Activated T-cell treated with anti-CD3 and anti-CD28 coated beads, Interleukin-2, amount 50 U/mL, for 24 hours (primary cell): ENCODE data around the gene KRTAP2-2.
"Not testable (repeated sequence)": the region's sequence is repeated elsewhere in the genome, so short reads cannot be mapped to it uniquely, and the experiment has no call there.

Source experiments
- DNase-seq: peaks from one replicate; pipeline ENCODE4 v3.0.0-alpha.2; 2020
- H3K27ac Mint-ChIP-seq: 2 replicates; pipeline ENCODE4 v1.8.0; 2020; ENCODE audit warnings: mild to moderate bottlenecking, mixed read lengths
- H3K27me3 Mint-ChIP-seq: 2 replicates; pipeline ENCODE4 v1.8.0; 2020; ENCODE audit warnings: mixed read lengths
- H3K36me3 Mint-ChIP-seq: 2 replicates; pipeline ENCODE4 v1.8.0; 2020; ENCODE audit warnings: low read depth, mixed read lengths
- H3K4me1 Mint-ChIP-seq: 2 replicates; pipeline ENCODE4 v1.8.0; 2020; ENCODE audit warnings: low read depth, mixed read lengths
- H3K4me3 Mint-ChIP-seq: 2 replicates; pipeline ENCODE4 v1.8.0; 2020; ENCODE audit warnings: mild to moderate bottlenecking, moderate library complexity, mixed read lengths
- H3K9me3 Mint-ChIP-seq: 2 replicates; pipeline ENCODE4 v1.8.0; 2020; ENCODE audit warnings: mixed read lengths

The KRTAP2-2 gene, protein sequence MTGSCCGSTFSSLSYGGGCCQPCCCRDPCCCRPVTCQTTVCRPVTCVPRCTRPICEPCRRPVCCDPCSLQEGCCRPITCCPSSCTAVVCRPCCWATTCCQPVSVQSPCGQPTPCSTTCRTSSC

GRCh38 chr17:41055130-41055529 lies at the start of gene KRTAP2-2:
TSS of gene KRTAP2-2 (minus strand) at chr17:41055230. CDS start at chr17:41055211, 19 bp downstream.
- H3K27me3 Mint-ChIP-seq = peaks cover 53% of the 10 kb centered on the region
- not testable (repeated sequence) for DNase-seq, H3K27ac Mint-ChIP-seq, H3K36me3 Mint-ChIP-seq, H3K9me3 Mint-ChIP-seq, H3K4me1 Mint-ChIP-seq, H3K4me3 Mint-ChIP-seq

DNA sequence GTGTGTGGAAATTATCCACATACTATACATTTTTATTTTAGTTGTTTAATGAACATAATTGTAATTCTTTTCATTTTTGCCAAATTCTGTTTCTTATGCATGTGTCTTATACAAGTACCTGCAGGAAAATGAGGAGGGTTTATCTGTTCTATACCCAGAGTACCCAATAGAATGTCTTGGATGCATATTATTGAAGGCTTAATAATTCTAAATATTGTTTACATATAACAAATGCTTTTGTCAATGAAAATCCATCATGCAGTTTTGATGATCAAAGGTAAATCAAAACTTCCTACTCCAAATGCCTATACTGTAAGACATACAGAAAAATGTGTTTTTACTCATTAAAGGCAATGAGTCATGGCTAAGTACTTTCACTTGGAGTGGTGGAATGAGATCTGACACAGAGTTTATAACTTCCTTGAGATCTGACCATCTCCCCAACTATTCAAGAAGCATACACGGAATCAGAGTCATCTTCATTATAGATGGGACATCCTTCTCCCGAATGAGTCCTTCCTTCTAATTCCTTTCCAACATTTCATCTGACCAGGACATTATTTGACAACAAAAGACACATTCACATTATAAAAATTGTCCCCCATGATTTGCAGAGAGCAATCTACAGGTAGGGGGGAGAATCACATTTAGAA lies 49.5 kb upstream of the KRTAP2-2 start:
- H3K36me3 Mint-ChIP-seq, H3K4me3 Mint-ChIP-seq, DNase-seq: not testable (repeated sequence)

GRCh38 chr17:41103896-41104295 lies 48.9 kb upstream of the KRTAP2-2 start:
- H3K9me3 Mint-ChIP-seq = no peaks in the 10 kb centered on the region
- no peak for DNase-seq
- peaks cover 5% of the 10 kb centered on the region for H3K4me1 Mint-ChIP-seq
- no peak overlapping the region for H3K27ac Mint-ChIP-seq
- no peaks in the 10 kb centered on the region for H3K36me3 Mint-ChIP-seq
- peaks cover 31% of the 10 kb centered on the region for H3K27me3 Mint-ChIP-seq
- H3K4me3 Mint-ChIP-seq = no peak overlapping the region

More for the DNA sequence above, 49.5 kb upstream of the KRTAP2-2 start:
- peaks cover 31% of the 10 kb centered on the region for H3K27me3 Mint-ChIP-seq
- H3K27ac Mint-ChIP-seq, H3K4me1 Mint-ChIP-seq, H3K9me3 Mint-ChIP-seq: not testable (repeated sequence)

DNA sequence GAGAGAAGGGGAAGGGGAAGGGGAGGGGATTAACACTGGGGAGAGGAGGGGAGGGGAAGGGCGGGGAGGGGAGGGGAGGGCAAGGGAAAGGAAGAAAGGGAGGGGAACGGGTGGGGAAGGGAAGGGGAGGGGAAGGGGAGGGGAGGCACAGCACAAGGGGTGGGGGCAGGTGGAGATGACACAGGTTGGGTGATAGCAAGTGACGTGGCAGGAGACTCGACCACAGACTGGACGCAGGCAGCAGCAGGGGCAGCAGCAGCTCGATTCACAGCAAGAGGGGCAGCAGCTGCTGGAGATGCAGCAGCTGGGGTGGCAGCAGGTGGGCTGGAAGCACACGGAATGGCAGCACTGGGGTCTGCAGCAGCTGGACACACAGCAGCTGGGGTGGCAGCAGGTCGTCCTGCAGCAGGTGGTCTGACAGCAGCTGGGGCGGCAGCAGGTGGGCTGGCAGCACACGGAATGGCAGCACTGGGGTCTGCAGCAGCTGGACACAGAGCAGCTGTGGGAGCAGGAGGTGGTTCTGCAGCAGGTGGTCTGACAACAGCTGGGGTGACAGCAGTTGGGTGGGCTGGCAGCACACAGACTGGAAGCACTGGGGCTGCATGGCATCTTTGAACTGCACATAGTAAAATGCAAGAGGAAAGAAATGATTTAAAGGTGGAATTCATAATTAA lies 46.7 kb upstream of the KRTAP2-2 start, which contains the start of gene KRTAP4-16:
KRTAP4-16 (minus strand) TSS at position 624 of the 674 bp plus-strand sequence; CDS start at position 624, 0 bp downstream.
- H3K4me1 Mint-ChIP-seq = peaks cover 5% of the 10 kb centered on the region
- H3K27me3 Mint-ChIP-seq = peaks cover 26% of the 10 kb centered on the region
- no peak within 1 kb of the TSS for H3K4me3 Mint-ChIP-seq
- H3K27ac Mint-ChIP-seq = no peak within 1 kb of the TSS
- no peak for DNase-seq
- no peaks in the 10 kb centered on the region for H3K36me3 Mint-ChIP-seq
- no peaks in the 10 kb centered on the region for H3K9me3 Mint-ChIP-seq

DNA sequence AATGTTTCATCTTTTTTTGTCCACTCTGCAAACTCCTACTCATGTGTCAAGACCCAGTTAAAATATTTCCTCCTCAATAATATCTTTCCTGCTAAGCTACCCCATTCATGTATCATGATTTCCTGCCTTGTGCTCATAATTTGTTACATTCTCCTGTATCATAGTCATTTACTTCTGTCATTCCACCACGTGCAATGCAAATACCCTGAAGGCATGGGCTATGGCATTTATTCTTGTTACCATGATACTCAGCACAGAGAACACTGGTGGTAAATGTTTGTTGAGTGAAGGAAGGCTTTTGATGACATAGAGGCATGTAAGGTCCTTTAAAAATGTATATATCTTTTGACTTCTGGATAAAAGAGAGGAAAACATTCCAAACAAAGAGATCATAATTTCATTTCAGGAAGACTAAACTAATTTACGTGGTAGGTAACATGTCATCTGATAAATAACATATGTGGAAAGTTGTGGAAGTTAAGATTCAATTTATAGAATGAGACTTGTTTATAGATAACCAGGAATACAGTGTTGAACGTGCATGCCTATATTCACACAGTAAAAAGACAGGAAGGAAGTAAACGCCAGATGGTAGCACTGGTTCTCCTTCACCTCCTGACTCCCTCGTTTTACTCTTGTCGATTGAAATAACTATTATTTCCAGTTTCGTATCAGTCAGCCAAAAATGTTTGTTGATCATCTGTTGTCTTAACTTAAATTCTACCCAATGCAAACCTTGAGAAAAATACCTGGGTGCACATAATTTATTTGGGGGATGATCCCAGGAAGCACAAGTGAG lies 44.9 kb upstream of the KRTAP2-2 start:
- not testable (repeated sequence) for H3K9me3 Mint-ChIP-seq, DNase-seq, H3K4me3 Mint-ChIP-seq, H3K4me1 Mint-ChIP-seq, H3K27ac Mint-ChIP-seq, H3K36me3 Mint-ChIP-seq
- peaks cover 22% of the 10 kb centered on the region for H3K27me3 Mint-ChIP-seq

DNA sequence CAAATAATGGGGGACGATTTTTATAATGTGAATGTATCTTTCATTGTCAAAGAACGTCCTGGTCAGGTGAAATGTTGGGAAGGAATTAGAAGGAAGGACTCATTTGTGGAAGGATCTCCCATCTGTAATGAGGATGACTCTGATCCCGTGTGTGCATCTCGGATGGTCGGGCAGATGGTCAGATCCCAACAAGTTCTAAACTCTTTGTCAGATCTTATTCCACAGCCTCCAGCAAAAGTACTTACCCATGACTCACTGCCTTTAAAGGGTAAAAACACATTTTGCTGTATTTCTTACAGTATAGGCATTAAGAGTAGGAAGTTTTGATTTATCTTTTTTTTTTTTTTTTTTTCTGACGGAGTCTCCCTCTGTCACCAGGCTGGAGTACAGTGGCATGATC lies 43.5 kb upstream of the KRTAP2-2 start:
- H3K4me3 Mint-ChIP-seq = no peak overlapping the region
- H3K4me1 Mint-ChIP-seq = peaks cover 5% of the 10 kb centered on the region
- H3K27me3 Mint-ChIP-seq = peaks cover 27% of the 10 kb centered on the region
- no peak for DNase-seq
- H3K36me3 Mint-ChIP-seq = no peaks in the 10 kb centered on the region
- no peaks in the 10 kb centered on the region for H3K9me3 Mint-ChIP-seq
- no peak overlapping the region for H3K27ac Mint-ChIP-seq

- no peak within 1 kb of the TSS for H3K4me3 Mint-ChIP-seq
- peaks cover 5% of the 10 kb centered on the region for H3K4me1 Mint-ChIP-seq
- no peak within 1 kb of the TSS for H3K27ac Mint-ChIP-seq
- no peak for DNase-seq
- peaks cover 27% of the 10 kb centered on the region for H3K27me3 Mint-ChIP-seq
- H3K9me3 Mint-ChIP-seq = no peaks in the 10 kb centered on the region
- H3K36me3 Mint-ChIP-seq = no peaks in the 10 kb centered on the region
Observed at GRCh38 chr17:41098042-41098441, 43.0 kb upstream of the KRTAP2-2 start, which contains the start of gene KRTAP4-8. TSS of gene KRTAP4-8 (minus strand) at chr17:41098142. CDS start at chr17:41098084, 58 bp downstream.

DNA sequence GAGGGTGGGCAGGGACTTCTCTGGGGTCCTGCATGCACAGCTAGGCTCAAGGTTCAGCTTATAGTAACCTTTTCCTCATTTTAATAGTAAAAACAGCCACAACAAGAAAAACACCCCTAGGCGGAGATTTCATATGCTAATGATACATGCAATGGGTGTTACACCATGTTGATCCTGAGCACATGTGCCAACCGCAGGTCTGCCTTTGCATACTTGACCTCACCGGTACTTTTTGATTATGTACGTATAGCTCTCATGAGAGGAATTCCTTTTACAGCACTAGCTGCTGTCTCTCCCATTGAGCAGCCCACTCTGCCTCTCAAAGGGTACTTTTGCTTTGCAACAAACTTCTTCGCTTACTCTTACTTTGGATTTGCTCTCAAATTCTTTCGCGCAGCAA lies 41.0 kb upstream of the KRTAP2-2 start:
- Mint-ChIP-seq H3K36me3 (no peaks in the 10 kb centered on the region), H3K4me1 (peaks cover 5% of the 10 kb centered on the region), H3K9me3 (no peaks in the 10 kb centered on the region), H3K4me3 (no peak overlapping the region), H3K27ac (no peak overlapping the region), H3K27me3 (peaks cover 23% of the 10 kb centered on the region)
- DNase-seq = no peak

- not testable (repeated sequence) for DNase-seq, H3K9me3 Mint-ChIP-seq, H3K27ac Mint-ChIP-seq, H3K36me3 Mint-ChIP-seq, H3K4me3 Mint-ChIP-seq, H3K4me1 Mint-ChIP-seq
- peaks cover 24% of the 10 kb centered on the region for H3K27me3 Mint-ChIP-seq
Observed at GRCh38 chr17:41088760-41089352, 33.8 kb upstream of the KRTAP2-2 start.

DNA sequence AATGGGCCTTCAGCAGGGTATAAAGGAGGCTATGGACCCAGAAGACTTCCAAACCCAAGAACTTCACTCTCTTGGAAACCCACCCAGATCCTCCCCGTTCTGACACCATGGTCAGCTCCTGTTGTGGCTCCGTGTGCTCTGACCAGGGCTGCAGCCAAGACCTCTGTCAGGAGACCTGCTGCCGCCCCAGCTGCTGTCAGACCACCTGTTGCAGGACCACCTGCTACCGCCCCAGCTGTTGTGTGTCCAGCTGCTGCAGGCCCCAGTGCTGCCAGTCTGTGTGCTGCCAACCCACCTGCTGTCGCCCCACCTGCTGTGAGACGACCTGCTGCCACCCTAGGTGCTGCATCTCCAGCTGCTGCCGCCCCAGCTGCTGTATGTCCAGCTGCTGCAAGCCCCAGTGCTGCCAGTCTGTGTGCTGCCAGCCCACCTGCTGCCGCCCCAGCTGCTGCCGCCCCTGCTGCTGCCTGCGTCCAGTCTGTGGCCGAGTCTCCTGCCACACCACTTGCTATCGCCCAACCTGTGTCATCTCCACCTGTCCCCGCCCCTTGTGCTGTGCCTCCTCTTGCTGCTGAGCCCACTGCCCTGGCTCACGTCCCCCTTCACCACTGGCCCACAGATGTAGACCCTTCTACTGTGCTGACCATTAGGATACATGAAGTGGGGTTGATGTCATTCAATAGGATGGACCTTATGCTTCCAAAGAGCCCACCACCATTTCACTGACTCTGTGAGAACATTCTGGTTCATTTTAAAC lies 29.2 kb upstream of the KRTAP2-2 start, which contains the start of gene KRTAP4-7:
KRTAP4-7 (plus strand) TSS at position 51 of the 757 bp plus-strand sequence; CDS start at position 108, 57 bp downstream.
- not testable (repeated sequence) for H3K36me3 Mint-ChIP-seq, H3K4me1 Mint-ChIP-seq, H3K27ac Mint-ChIP-seq, H3K9me3 Mint-ChIP-seq, H3K4me3 Mint-ChIP-seq, DNase-seq
- peaks cover 24% of the 10 kb centered on the region for H3K27me3 Mint-ChIP-seq

DNA sequence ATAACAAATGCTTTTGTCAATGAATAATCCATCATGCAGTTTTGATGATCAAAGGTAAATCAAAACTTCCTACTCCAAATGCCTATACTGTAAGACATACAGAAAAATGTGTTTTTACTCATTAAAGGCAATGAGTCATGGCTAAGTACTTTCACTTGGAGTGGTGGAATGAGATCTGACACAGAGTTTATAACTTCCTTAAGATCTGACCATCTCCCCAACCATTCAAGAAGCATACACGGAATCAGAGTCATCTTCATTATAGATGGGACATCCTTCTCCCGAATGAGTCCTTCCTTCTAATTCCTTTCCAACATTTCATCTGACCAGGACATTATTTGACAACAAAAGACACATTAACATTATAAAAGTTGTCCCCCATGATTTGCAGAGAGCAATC lies 28.4 kb upstream of the KRTAP2-2 start:
- not testable (repeated sequence) for H3K36me3 Mint-ChIP-seq, H3K4me3 Mint-ChIP-seq, DNase-seq, H3K9me3 Mint-ChIP-seq, H3K27ac Mint-ChIP-seq, H3K4me1 Mint-ChIP-seq
- H3K27me3 Mint-ChIP-seq = peaks cover 22% of the 10 kb centered on the region

GRCh38 chr17:41082626-41083025 lies 27.6 kb upstream of the KRTAP2-2 start:
- Mint-ChIP-seq H3K27ac (no peak overlapping the region), H3K27me3 (peaks cover 22% of the 10 kb centered on the region), H3K4me3 (no peak overlapping the region), H3K4me1 (no peaks in the 10 kb centered on the region), H3K36me3 (no peaks in the 10 kb centered on the region), H3K9me3 (no peaks in the 10 kb centered on the region)
- DNase-seq = no peak

DNA sequence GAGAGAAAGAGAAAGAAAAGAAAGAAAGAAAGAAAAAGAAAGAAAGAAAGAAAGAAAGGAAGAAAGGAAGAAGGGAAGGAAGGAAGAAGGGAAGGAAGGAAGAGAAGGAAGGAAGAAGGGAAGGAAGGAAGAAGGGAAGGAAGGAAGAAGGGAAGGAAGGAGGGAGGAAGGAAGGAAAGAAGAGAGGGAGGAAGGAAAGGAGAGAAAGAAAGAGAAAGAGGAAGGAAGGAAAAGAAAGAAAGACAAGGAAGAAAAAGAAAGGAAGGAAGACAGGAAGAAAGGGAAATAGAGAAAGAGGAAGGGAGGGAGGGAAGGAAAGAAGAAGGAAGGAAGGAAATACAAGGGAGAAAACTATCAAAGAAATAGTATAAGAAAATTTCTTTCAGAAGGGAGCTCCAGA lies 21.8 kb upstream of the KRTAP2-2 start:
- no peaks in the 10 kb centered on the region for H3K9me3 Mint-ChIP-seq
- no peak overlapping the region for H3K4me3 Mint-ChIP-seq
- no peak overlapping the region for H3K27ac Mint-ChIP-seq
- no peaks in the 10 kb centered on the region for H3K4me1 Mint-ChIP-seq
- H3K36me3 Mint-ChIP-seq = no peaks in the 10 kb centered on the region
- H3K27me3 Mint-ChIP-seq = peaks cover 32% of the 10 kb centered on the region
- DNase-seq = no peak
